ENCODE measurements around the gene UTS2B. TPM values are rescaled to one million over a fixed set of nuclear protein-coding genes. Genes with fewer than 3 reads are reported as not detected.
A peak's percentile ranks its signal among the peaks of the same experiment; 100 is the strongest.

UTS2B gene
- total and polyA plus RNA-seq, 2 of the 13 experiments (the other 11 are each of a cell fraction or from before 2014, with no cell fraction given) = 0.03 to 0.46 TPM

GRCh38 chr3:191329654-191330529 is at the start of gene UTS2B (continued):
- TF ChIP-seq GPBP1L1 (CRISPR knock-in tag; IDR thresholded peaks at IDR 0.05) = no peak
- no peak for TF ChIP-seq ZNF224 (CRISPR knock-in tag; IDR thresholded peaks at IDR 0.05)
- 0 out of 2 replicates have a peak, but pooled peaks have one; percentile 22 for TF ChIP-seq SAFB2 (CRISPR knock-in tag; IDR thresholded peaks at IDR 0.05; ENCODE audit: borderline replicate concordance, low read depth)
- no peak for TF ChIP-seq SOX6 (IDR thresholded peaks at IDR 0.05)
- TF ChIP-seq SOX6 (CRISPR knock-in tag; IDR thresholded peaks at IDR 0.05) = 0 out of 2 replicates have a peak, but pooled peaks have one; percentile 4
- TF ChIP-seq HNRNPL (IDR thresholded peaks at IDR 0.05; ENCODE audit: low read depth, low read length) = peak; percentile 36; the same call in 1 of the 2 replicates
- no peak for TF ChIP-seq MIXL1 (CRISPR knock-in tag; IDR thresholded peaks at IDR 0.05)
- peak; percentile 73 for TF ChIP-seq AGO2 (optimal IDR thresholded peaks at IDR 0.05; ENCODE audit: low read depth, low read length)
- no peak for TF ChIP-seq ZNF503 (CRISPR knock-in tag; IDR thresholded peaks at IDR 0.05)
- no peak for TF ChIP-seq AFF4 (CRISPR knock-in tag; IDR thresholded peaks at IDR 0.05)
- no peak for TF ChIP-seq CBX2 (IDR thresholded peaks at IDR 0.05; ENCODE audit: low read depth, low read length)
- TF ChIP-seq CBX2 (CRISPR knock-in tag; IDR thresholded peaks at IDR 0.05; ENCODE audit: low read depth) = no peak
- 0 out of 2 replicates have a peak, but pooled peaks have one; percentile 2 for TF ChIP-seq ZBTB26 (CRISPR knock-in tag; IDR thresholded peaks at IDR 0.05; ENCODE audit: borderline replicate concordance)
- TF ChIP-seq CCAR2 (optimal IDR thresholded peaks at IDR 0.05; ENCODE audit: low read depth, low read length) = no peak
- TF ChIP-seq ZBTB49 (CRISPR knock-in tag; IDR thresholded peaks at IDR 0.05; ENCODE audit: borderline replicate concordance) = no peak
- TF ChIP-seq ZBTB25 (CRISPR knock-in tag; IDR thresholded peaks at IDR 0.05) = no peak
